Erythroblast (primary cell): ENCODE data around the gene TIMM50.

Source experiments
- GATA1 ChIP-seq: IDR thresholded peaks from 2 replicates; pipeline ENCODE4 v1.6.1; 2011; ENCODE audit warnings: low read depth, mild to moderate bottlenecking, control low read depth, low read length, moderate library complexity
- POLR2A ChIP-seq: IDR thresholded peaks from 2 replicates; pipeline ENCODE4 v1.6.1; 2011; ENCODE audit warnings: mild to moderate bottlenecking, low read length

- TF ChIP-seq POLR2A (peak; percentile 77), GATA1 (no peak)
Observed at GRCh38 chr19:39539518-39540332, 59.1 kb downstream of the TIMM50 start, which contains the start of gene EID2.
